HAP-1 (cell line): ENCODE results near the gene ANKRD53.

ENCODE experiments used
- DNase-seq, 2 experiments: peaks; one replicate each; pipeline ENCODE4 v3.0.0-alpha.2; 2016 to 2020; ENCODE audit warnings: low spot score in 2 of 2
- H3K27me3 ChIP-seq: fragments of 250-450 bp; sonication (Bioruptor Pico); 2 replicates; pipeline ENCODE4 v1.5.1; 2020; ENCODE audit warnings: low read depth, mild to moderate bottlenecking, moderate library complexity
- H3K36me3 ChIP-seq: fragments of 250-450 bp; sonication (Bioruptor Pico); replicated peaks from 2 replicates; pipeline ENCODE4 v1.5.1; 2020; ENCODE audit warnings: mild to moderate bottlenecking
- H3K4me1 ChIP-seq: fragments of 250-450 bp; sonication (Bioruptor Pico); 2 replicates; pipeline ENCODE4 v1.5.1; 2020; ENCODE audit warnings: mild to moderate bottlenecking
- H3K4me3 ChIP-seq: fragments of 250-450 bp; sonication (Bioruptor Pico); 2 replicates; pipeline ENCODE4 v1.5.1; 2020; ENCODE audit warnings: mild to moderate bottlenecking, moderate library complexity
- H3K9me3 ChIP-seq: fragments of 250-450 bp; sonication (Bioruptor Pico); 2 replicates; pipeline ENCODE4 v1.5.1; 2020; ENCODE audit warnings: mild to moderate bottlenecking, moderate library complexity
- in situ Hi-C: fragments of 300-500 bp; cut with MboI; formaldehyde crosslinking; loops from 3 replicates; pipeline ENCODE4 v1.14.3; 2020; ENCODE audit warnings: low sequenced_read_pairs, inconsistent platforms, mixed read lengths

ANKRD53 gene

GRCh38 chr2:70978341-70979179 is at the start of gene ANKRD53:
TSS of gene ANKRD53 (plus strand) at chr2:70978630. CDS start at chr2:70978646, 16 bp downstream.
- H3K36me3 ChIP-seq = no peaks in the 10 kb centered on the region
- no peak within 1 kb of the TSS for H3K4me3 ChIP-seq
- H3K27me3 ChIP-seq = no peaks in the 10 kb centered on the region; the same call in 1 of the 2 replicates
- H3K9me3 ChIP-seq = no peaks in the 10 kb centered on the region
- H3K4me1 ChIP-seq = peaks cover 4% of the 10 kb centered on the region
- no peak for DNase-seq
- in situ Hi-C loops = no loop called here

GRCh38 chr2:70930371-70931329 is 47.8 kb upstream of the ANKRD53 start:
- no peak for DNase-seq
- Histone ChIP-seq H3K9me3 (no peaks in the 10 kb centered on the region), H3K27me3 (no peaks in the 10 kb centered on the region), H3K4me1 (no peaks in the 10 kb centered on the region), H3K36me3 (no peaks in the 10 kb centered on the region), H3K4me3 (no peak overlapping the region)
- in situ Hi-C loops = loop anchor here (25.0 kb wide), 1 partner anchor 618 kb away; the partner anchor contains the start of gene FAM136A

- H3K4me1 ChIP-seq = no peaks in the 10 kb centered on the region
- H3K9me3 ChIP-seq = no peaks in the 10 kb centered on the region
- H3K4me3 ChIP-seq = no peak overlapping the region
- DNase-seq = no peak
- in situ Hi-C loops = loop anchor here (25.0 kb wide), 1 partner anchor 619 kb away; the partner anchor contains the start of gene FAM136A
- H3K36me3 ChIP-seq = no peaks in the 10 kb centered on the region
- H3K27me3 ChIP-seq = no peaks in the 10 kb centered on the region
Measured at GRCh38 chr2:70931376-70932000, 46.9 kb upstream of the ANKRD53 start.

- H3K36me3 ChIP-seq = no peaks in the 10 kb centered on the region
- H3K9me3 ChIP-seq = no peaks in the 10 kb centered on the region
- no peak for DNase-seq
- in situ Hi-C loops = loop anchor here (25.0 kb wide), 1 partner anchor 620 kb away; the partner anchor contains the start of gene FAM136A
- H3K4me1 ChIP-seq = no peaks in the 10 kb centered on the region
- no peak overlapping the region for H3K4me3 ChIP-seq
- H3K27me3 ChIP-seq = no peaks in the 10 kb centered on the region
Measured at GRCh38 chr2:70932631-70933230, 45.7 kb upstream of the ANKRD53 start.

- no peaks in the 10 kb centered on the region for H3K27me3 ChIP-seq
- H3K4me3 ChIP-seq = no peak overlapping the region
- in situ Hi-C loops = loop anchor here (25.0 kb wide), 1 partner anchor 623 kb away; the partner anchor contains the start of gene FAM136A
- H3K36me3 ChIP-seq = no peaks in the 10 kb centered on the region
- no peak for DNase-seq
- H3K9me3 ChIP-seq = no peaks in the 10 kb centered on the region
- no peaks in the 10 kb centered on the region for H3K4me1 ChIP-seq
Measured at GRCh38 chr2:70934981-70935380, 43.4 kb upstream of the ANKRD53 start.

- H3K4me1 ChIP-seq = no peaks in the 10 kb centered on the region
- no peaks in the 10 kb centered on the region for H3K9me3 ChIP-seq
- no peak within 1 kb of the TSS for H3K4me3 ChIP-seq
- no peaks in the 10 kb centered on the region for H3K36me3 ChIP-seq
- no peak for DNase-seq
- H3K27me3 ChIP-seq = no peaks in the 10 kb centered on the region
- in situ Hi-C loops = loop anchor here (25.0 kb wide), 1 partner anchor 623 kb away; the partner anchor contains the start of gene FAM136A
Measured at GRCh38 chr2:70935468-70936164, 42.8 kb upstream of the ANKRD53 start, which contains the start of gene ATP6V1B1. TSS of gene ATP6V1B1 (plus strand) at chr2:70935900. CDS start at chr2:70935955, 55 bp downstream.

GRCh38 chr2:70936165-70936978 is 42.1 kb upstream of the ANKRD53 start:
- H3K4me1 ChIP-seq = no peaks in the 10 kb centered on the region
- H3K27me3 ChIP-seq = no peaks in the 10 kb centered on the region
- no peaks in the 10 kb centered on the region for H3K36me3 ChIP-seq
- no peak overlapping the region for H3K4me3 ChIP-seq
- H3K9me3 ChIP-seq = no peaks in the 10 kb centered on the region
- DNase-seq = no peak
- in situ Hi-C loops = loop anchor here (25.0 kb wide), 1 partner anchor 624 kb away; the partner anchor contains the start of gene FAM136A

- Histone ChIP-seq H3K9me3 (no peaks in the 10 kb centered on the region), H3K4me3 (no peak overlapping the region), H3K27me3 (no peaks in the 10 kb centered on the region), H3K36me3 (no peaks in the 10 kb centered on the region), H3K4me1 (no peaks in the 10 kb centered on the region)
- no peak for DNase-seq
- in situ Hi-C loops = loop anchor here (25.0 kb wide), 1 partner anchor 625 kb away; the partner anchor contains the start of gene FAM136A
Measured at GRCh38 chr2:70936979-70937811, 41.2 kb upstream of the ANKRD53 start.

- Histone ChIP-seq H3K9me3 (no peaks in the 10 kb centered on the region), H3K4me3 (no peak overlapping the region), H3K4me1 (no peaks in the 10 kb centered on the region), H3K36me3 (no peaks in the 10 kb centered on the region), H3K27me3 (no peaks in the 10 kb centered on the region)
- in situ Hi-C loops = loop anchor here (25.0 kb wide), 1 partner anchor 626 kb away; the partner anchor contains the start of gene FAM136A
- DNase-seq = no peak
Measured at GRCh38 chr2:70937866-70938585, 40.4 kb upstream of the ANKRD53 start.

GRCh38 chr2:70938586-70938950 is 39.9 kb upstream of the ANKRD53 start:
- Histone ChIP-seq H3K4me3 (no peak overlapping the region), H3K27me3 (no peaks in the 10 kb centered on the region), H3K9me3 (no peaks in the 10 kb centered on the region), H3K36me3 (no peaks in the 10 kb centered on the region), H3K4me1 (no peaks in the 10 kb centered on the region)
- in situ Hi-C loops = loop anchor here (25.0 kb wide), 1 partner anchor 626 kb away; the partner anchor contains the start of gene FAM136A
- DNase-seq = no peak
